Stimulated activated CD4-positive, alpha-beta T cell treated with anti-CD3 and anti-CD28 coated beads, Interleukin-2, amount 100 ng/mL, for 24 hours (primary cell): ENCODE measurements around the gene LARGE1.

ENCODE experiments used
- DNase-seq, 2 donors: peaks; one replicate each; pipeline ENCODE4 v3.0.0-alpha.2; 2020

LARGE1 gene

GRCh38 chr22:33654173-33654895, 265.9 kb downstream of the LARGE1 start:
- no peak for DNase-seq

- no peak for DNase-seq
These were observed 266.7 kb downstream of the LARGE1 start for GRCh38 chr22:33653532-33654063.

- no peak for DNase-seq
These were observed 267.7 kb downstream of the LARGE1 start for GRCh38 chr22:33652615-33653014.

GRCh38 chr22:33650244-33650643, 270.0 kb downstream of the LARGE1 start:
- no peak for DNase-seq

- no peak for DNase-seq
These were observed 271.8 kb downstream of the LARGE1 start for GRCh38 chr22:33648478-33648877.

GRCh38 chr22:33640900-33641299, 279.4 kb downstream of the LARGE1 start:
- no peak for DNase-seq

- no peak for DNase-seq
These were observed 280.6 kb downstream of the LARGE1 start for GRCh38 chr22:33639588-33640254.

GRCh38 chr22:33635766-33636165, 284.5 kb downstream of the LARGE1 start:
- DNase-seq: no peak

GRCh38 chr22:33631777-33632176, 288.5 kb downstream of the LARGE1 start:
- no peak for DNase-seq

GRCh38 chr22:33625959-33626358, 294.3 kb downstream of the LARGE1 start:
- no peak for DNase-seq

GRCh38 chr22:33620085-33620484, 300.2 kb downstream of the LARGE1 start:
- no peak for DNase-seq

- DNase-seq: no peak
These were observed 313.8 kb downstream of the LARGE1 start for GRCh38 chr22:33606504-33606903.

- DNase-seq: no peak
These were observed 314.6 kb downstream of the LARGE1 start for GRCh38 chr22:33605666-33606065.

- no peak for DNase-seq
These were observed 315.1 kb downstream of the LARGE1 start for GRCh38 chr22:33605221-33605620.

GRCh38 chr22:33601062-33601461, 319.2 kb downstream of the LARGE1 start:
- DNase-seq: no peak

- no peak for DNase-seq
These were observed 319.7 kb downstream of the LARGE1 start for GRCh38 chr22:33600595-33600994.

- no peak for DNase-seq
These were observed 320.2 kb downstream of the LARGE1 start for GRCh38 chr22:33600113-33600512.

- DNase-seq: no peak
These were observed 320.7 kb downstream of the LARGE1 start for GRCh38 chr22:33599596-33599995.

- DNase-seq: no peak
These were observed 321.5 kb downstream of the LARGE1 start for GRCh38 chr22:33598821-33599220.

GRCh38 chr22:33597274-33597985, 322.8 kb downstream of the LARGE1 start:
- DNase-seq: no peak

- no peak for DNase-seq
These were observed 326.5 kb downstream of the LARGE1 start for GRCh38 chr22:33593818-33594217.

GRCh38 chr22:33591946-33592345, 328.3 kb downstream of the LARGE1 start:
- DNase-seq: no peak

- DNase-seq: no peak
These were observed 331.0 kb downstream of the LARGE1 start for GRCh38 chr22:33589297-33589696.

- no peak for DNase-seq
These were observed 331.4 kb downstream of the LARGE1 start for GRCh38 chr22:33588860-33589259.
